GM21447 (cell line): ENCODE data around the gene FUT8.

ENCODE experiments used
- ATAC-seq: cut with Tn5 transposase; IDR thresholded peaks from one replicate; pipeline ENCODE4 v1.9.1; 2021; ENCODE audit not compliant: unreplicated experiment

The FUT8 gene

DNA sequence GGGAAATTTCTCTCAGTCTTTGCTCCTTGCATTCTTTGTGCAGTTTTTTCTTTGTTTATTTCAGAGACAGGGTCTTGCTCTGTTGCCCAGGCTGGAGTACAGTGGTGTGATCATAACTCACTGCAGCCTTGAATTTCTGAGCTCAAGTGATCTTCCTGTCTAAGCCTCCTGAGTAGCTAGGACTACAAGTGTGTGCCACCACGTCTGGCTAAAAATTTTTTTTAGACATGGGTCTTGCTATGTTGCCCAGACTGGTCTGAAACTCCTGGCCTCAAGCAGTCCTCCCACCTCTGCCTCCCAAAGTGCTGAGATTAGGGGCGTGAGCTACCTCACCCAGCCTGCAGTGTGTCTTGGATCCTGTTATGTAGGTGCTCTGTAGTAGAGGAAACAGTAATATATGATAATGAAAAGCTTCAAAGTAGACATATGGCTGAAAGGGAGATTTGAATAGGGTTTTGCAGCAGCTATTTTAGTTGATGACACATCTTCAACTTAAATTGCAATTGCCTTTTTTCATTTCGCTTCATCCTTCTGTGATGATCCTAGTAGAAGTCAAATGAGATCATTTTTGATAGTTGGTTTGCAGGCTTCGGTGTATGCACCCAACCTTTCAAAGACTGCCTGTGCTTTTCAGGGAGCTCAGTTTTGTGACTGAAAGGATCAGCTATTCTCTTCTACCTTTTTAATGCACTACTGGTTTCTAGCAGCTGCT lies 75.4 kb downstream of the FUT8 start:
- no peak for ATAC-seq

- ATAC-seq = no peak
Measured at GRCh38 chr14:65491274-65491673, 78.7 kb downstream of the FUT8 start.

DNA sequence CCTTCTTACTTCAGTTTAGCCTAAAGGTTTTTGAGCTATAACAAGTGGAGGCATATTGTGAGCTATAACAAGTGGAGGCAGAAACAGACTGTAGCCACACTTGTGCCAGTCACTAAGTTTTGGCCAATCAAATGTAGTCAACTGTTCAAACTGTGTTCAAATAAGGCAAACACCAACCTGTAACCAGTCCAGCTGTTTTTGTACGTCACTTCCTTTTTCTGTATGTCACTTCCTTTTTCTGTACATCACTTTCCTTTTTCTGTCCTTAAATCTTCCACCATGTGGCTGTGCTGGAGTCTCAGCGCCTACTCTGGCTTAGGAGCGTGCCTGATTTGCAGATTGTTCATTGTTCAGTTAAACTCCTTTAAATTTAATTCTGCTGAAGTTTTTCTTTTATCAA lies 79.7 kb downstream of the FUT8 start:
- ATAC-seq = no peak

DNA sequence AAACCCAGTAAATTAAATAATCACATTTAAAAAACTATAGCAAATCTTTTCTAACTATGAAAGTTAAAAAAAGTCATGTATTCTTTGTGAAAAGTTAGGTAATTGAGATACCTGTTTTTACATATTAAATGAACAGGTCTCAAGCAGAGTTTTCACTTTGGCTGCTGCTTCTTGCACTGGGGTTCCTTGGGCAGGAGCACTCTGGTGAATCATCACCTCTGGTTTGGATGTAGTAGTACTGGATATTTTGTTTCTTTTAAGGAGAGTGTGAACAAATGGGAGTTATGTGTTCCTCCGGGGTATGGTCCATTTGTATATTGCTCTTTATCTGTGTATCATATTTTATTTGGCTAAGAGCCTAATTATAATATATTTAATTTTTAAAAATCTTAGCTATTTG lies 82.7 kb downstream of the FUT8 start:
- no peak for ATAC-seq

- no peak for ATAC-seq
Measured at GRCh38 chr14:65496178-65496993, 83.9 kb downstream of the FUT8 start.

DNA sequence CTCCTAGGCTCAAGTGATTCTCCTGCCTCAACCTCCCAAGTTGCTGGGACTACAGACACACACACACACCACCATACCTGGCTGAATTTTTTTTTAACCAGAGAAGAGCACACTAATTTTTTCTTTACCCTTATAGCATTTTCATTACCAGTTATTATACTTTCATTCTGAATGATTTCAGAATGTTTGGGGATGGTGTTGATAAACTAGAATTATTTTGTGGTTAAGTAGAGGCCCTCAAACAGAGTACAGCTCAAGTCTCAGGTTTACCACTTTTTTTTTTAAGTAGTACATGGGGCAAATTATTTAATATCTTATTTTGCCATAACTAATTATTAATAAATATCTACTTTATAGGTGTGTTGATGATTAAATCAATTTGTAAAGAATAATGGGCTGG lies 86.6 kb downstream of the FUT8 start:
- ATAC-seq = no peak

DNA sequence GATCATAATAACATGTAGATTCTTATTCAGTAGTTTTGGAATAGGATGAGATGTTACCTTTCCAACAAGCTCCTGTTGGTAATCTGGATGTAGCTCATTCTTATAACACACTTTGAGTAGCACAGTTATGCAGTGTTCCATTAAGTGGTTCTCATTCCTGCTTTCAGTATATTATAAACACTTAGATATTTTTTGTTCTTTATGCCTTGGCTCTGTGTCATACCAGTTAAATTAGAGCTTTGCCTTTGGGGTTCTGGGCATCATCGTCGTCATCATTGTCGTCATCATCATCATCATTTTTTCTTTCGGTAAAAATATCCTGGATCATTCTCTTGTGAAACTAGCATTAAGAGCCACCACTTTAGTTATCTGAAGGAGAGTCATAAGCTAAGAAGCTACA lies 87.5 kb downstream of the FUT8 start:
- no peak for ATAC-seq

GRCh38 chr14:65501328-65501727 lies 88.8 kb downstream of the FUT8 start:
- ATAC-seq = peak; percentile 47

GRCh38 chr14:65502676-65503124 lies 90.2 kb downstream of the FUT8 start:
- no peak for ATAC-seq

- ATAC-seq = no peak
Measured at GRCh38 chr14:65503771-65504170, 91.2 kb downstream of the FUT8 start.

- no peak for ATAC-seq
Measured at GRCh38 chr14:65506801-65507200, 94.3 kb downstream of the FUT8 start.

DNA sequence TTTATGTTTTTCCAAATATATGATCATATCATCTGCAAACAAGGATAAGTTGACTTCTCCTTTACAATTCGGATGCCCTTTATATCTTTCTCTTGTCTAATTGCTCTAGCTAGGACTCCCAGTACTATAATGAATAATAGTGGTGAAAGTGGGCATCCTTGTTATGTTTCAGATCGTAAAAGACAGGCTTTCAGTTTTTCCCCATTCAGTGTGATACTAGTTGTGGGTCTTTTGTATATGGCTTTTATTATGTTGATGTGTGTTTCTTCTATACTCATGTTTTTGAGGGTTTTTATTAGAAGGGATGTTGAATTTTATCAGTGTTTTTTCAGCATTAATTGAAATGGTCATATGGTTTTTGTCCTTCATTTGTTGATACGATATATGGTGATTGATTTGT lies 97.3 kb downstream of the FUT8 start:
- ATAC-seq = no peak

DNA sequence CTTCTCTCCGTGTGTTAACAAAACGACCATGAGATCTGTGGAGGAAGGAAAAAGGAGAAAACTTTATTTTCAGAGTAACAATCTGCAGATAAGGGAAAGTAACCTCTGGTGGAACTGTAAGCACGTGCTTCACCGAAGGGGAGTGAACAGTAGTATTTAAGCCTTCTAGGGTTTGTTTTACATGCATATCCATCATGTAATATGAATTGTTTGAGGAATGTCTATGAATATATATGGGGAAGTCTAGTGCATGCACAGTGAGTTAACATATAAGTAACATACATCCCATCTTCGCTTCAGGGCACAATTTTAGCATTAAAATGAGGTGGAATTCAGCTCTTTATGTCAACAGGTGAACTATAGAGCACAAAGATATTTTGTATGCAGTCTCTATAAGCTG lies 101.1 kb downstream of the FUT8 start:
- ATAC-seq = no peak

DNA sequence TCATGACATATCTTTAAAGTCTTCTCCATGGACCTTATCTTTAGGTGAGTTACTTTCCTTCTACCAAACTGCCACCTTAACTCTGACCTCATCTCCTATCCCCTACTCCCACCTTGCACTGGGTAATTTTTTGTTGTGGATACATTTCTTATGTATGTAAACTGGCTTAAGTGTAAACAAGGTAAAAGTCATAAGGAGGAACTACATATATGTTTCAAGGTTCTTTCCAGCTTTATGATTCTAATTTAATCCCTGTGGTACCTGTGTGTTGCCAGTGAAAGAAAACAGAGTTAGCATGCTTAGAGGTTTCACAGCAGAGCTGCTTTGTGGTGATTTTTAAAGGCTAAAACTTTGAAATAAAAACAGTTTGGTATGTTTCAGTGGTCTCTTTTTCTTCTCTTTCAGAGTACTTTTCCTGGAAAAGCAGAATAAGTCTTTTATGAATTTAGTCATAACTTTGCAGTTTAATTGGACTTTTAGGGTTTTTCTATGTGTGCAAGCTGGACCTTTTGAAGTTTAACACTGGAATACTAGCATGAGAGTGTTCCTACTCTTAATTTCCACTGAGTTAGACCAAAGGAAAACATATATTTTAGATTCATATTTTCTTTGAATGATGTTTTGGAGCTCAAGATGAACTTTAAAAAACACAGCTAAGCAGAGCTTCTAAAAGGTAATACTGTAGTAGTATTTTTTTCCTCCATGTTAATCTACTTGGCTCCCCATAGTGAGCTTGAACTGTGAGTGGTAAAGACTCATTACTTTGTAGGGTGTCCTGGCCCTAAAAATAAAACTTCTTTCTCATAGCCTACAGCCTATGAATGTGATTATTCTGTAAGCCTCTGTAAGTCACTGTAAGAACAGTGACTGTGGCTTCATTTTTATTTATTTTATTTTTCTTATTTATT lies 105.4 kb downstream of the FUT8 start:
- no peak for ATAC-seq

DNA sequence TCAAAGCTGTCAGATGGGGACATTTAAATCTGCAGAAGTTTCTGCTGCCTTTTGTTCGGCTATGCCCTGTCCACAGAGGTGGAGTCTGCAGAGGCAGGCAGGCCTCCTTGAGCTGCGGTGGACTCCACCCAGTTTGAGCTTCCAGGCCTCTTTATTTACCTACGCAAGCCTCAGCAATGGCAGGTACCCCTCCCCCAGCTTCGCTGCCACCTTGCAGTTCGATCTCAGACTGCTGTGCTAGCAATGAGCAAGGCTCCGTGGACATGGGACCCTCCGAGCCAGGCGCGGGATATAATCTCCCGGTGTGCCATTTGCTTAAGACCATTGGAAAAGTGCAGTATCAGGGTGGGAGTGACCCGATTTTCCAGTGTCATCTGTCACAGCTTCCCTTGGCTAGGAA lies 115.5 kb downstream of the FUT8 start:
- ATAC-seq = no peak

GRCh38 chr14:65531148-65531547 lies 118.6 kb downstream of the FUT8 start:
- no peak for ATAC-seq

DNA sequence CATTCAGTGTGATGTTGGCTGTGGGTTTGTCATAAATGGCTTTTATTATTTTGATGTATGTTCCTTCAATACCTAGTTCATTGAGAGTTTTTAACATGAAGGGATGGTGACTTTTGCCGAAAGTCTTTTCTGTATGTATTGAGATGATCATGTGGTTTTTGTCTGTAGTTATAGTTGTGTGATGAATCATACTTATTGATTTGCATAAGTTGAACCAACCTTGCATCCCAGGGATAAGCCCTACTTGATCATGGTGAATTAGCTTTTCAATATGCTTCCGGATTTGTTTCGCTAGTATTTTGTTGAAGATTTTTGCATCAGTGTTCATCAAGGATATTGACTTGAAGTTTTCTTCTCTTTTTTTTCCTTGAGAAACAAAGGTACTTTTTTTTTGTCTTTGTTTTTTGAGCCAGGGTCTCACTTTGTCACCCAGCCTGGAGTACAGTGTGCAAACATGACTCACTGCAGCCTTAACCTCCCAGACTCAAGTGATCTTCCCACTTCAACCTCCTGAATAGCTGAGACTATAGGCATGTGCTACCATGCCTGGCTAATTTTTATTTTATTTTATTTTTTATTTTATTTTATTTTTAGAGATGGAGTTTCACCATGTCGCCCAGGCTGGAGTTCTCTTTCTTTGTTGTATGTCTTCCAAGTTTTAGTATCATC lies 121.3 kb downstream of the FUT8 start:
- no peak for ATAC-seq

GRCh38 chr14:65536781-65537423 lies 124.4 kb downstream of the FUT8 start:
- no peak for ATAC-seq

DNA sequence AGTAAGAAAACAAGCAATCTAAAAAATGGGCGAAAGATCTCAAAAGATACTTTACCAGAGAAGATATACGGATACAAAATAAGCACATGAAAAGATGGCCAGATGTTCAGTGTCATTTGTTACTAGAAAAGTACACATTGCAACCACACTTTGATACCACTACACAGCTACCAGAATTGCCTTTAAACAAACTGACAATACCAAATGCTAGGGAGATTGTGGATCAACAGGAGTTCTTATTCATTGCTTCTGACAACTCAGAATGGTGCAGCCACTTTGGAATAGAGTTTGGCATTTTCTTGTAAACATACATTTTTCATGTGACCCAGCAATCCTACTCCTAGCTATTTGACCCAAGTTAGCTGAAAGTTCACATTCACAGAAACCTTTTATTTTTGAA lies 136.3 kb downstream of the FUT8 start:
- no peak for ATAC-seq

DNA sequence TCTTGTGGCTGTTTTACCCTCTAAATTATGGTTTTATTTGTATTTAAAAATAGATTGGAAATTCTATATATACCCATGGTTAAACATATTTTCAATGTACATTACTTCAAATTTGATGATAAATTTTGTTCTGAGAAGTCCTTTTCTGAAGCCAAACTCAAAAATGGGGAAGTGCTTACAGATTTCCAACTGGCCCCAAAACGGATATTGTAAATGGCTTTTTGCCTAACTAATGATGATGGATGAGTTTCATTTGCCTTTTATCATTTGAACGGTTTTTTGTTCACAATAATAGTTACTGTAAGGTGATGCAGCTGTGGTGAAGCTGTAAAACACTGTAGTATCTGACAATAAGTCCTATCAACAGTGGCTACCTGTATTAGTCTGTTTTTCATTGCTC lies 136.9 kb downstream of the FUT8 start:
- ATAC-seq = no peak
